HCT116 (cell line): ENCODE measurements around the gene PAX5.

Source experiments
- ATF3 ChIP-seq: IDR thresholded peaks from 2 replicates; pipeline ENCODE4 v1.6.1; 2012
- CEBPB ChIP-seq: IDR thresholded peaks from 2 replicates; pipeline ENCODE4 v1.6.1; 2012; ENCODE audit warnings: low read depth
- CTCF ChIP-seq, 3 experiments: fragments of 200-600 bp in 1 of 3; sonication (generic) in 1 of 3; IDR thresholded peaks in 2 of 3; conservative IDR thresholded peaks in 1 of 3; 2 replicates each; pipeline ENCODE4 v1.5.1; 2012 to 2017; ENCODE audit warnings: low read depth in 2 of 3, low read length in 2 of 3, antibody characterized with exemption in 1 of 3, borderline replicate concordance in 1 of 3, control low read depth in 1 of 3, mild to moderate bottlenecking in 1 of 3, mixed read lengths in 1 of 3, mixed run types in 1 of 3, moderate library complexity in 1 of 3; ENCODE audit not compliant: insufficient read depth in 1 of 3
- EGR1 ChIP-seq: IDR thresholded peaks from 2 replicates; pipeline ENCODE4 v1.6.1; 2012; ENCODE audit warnings: low read depth
- EZH2 ChIP-seq: fragments of 200-600 bp; sonication (generic); IDR thresholded peaks from 2 replicates; pipeline ENCODE4 v1.6.1; 2017; ENCODE audit warnings: antibody characterized with exemption, mixed run types
- MAX ChIP-seq: IDR thresholded peaks from 2 replicates; pipeline ENCODE4 v1.6.1; 2012
- POLR2A ChIP-seq: IDR thresholded peaks from 2 replicates; pipeline ENCODE4 v1.7.0; 2011; ENCODE audit warnings: borderline replicate concordance; ENCODE audit not compliant: insufficient read depth, insufficient read length; ENCODE audit errors: extremely low read depth
- POLR2AphosphoS5 ChIP-seq: IDR thresholded peaks from 2 replicates; pipeline ENCODE4 v1.6.1; 2011; ENCODE audit warnings: mild to moderate bottlenecking, low read depth, low read length, moderate library complexity
- RAD21 ChIP-seq: IDR thresholded peaks from 2 replicates; pipeline ENCODE4 v1.6.1; 2012; ENCODE audit warnings: low read depth, mild to moderate bottlenecking
- REST ChIP-seq: IDR thresholded peaks from 2 replicates; pipeline ENCODE4 v1.6.1; 2012; ENCODE audit warnings: low read depth
- SP1 ChIP-seq: IDR thresholded peaks from 2 replicates; pipeline ENCODE4 v1.6.1; 2012; ENCODE audit warnings: low read depth
- YY1 ChIP-seq: IDR thresholded peaks from 2 replicates; pipeline ENCODE4 v1.6.1; 2011; ENCODE audit warnings: low read length, low read depth, moderate library complexity, mild to moderate bottlenecking; ENCODE audit not compliant: insufficient replicate concordance; ENCODE audit errors: extremely low read depth
- ZNF274 ChIP-seq: fragments of 200-500 bp; sonication (Bioruptor generic); IDR thresholded peaks from 2 replicates; pipeline ENCODE4 v1.6.1; 2014; ENCODE audit warnings: mild to moderate bottlenecking, low read depth, low read length, inconsistent platforms

- no peak for TF ChIP-seq CTCF (IDR thresholded peaks at IDR 0.05 in 2 of 3, conservative IDR thresholded peaks at IDR 0.05 in 1 of 3; ENCODE audit: borderline replicate concordance in 1 of 3, insufficient read depth in 1 of 3, low read depth in 2 of 3, low read length in 2 of 3)
- no peak for TF ChIP-seq CEBPB
- no peak for TF ChIP-seq ATF3
- no peak for TF ChIP-seq REST
- no peak for TF ChIP-seq YY1
- no peak for TF ChIP-seq EZH2
- no peak for TF ChIP-seq POLR2A
- no peak for TF ChIP-seq POLR2AphosphoS5
- no peak for TF ChIP-seq MAX
- TF ChIP-seq ZNF274: no peak
- no peak for TF ChIP-seq EGR1
- TF ChIP-seq SP1: no peak
- TF ChIP-seq RAD21: no peak
Measured at GRCh38 chr9:36827593-36827992, 206.5 kb downstream of the PAX5 start.
